T-helper 2 cell treated with Interferon-gamma antibody and Interleukin-4, amounts not matched to agents 5 μg/mL and 100 μg/mL, for 36 hours (primary cell): ENCODE results near the gene SLC35F3.

ENCODE experiments used
- DNase-seq: peaks from one replicate; pipeline ENCODE4 v3.0.0; 2021; ENCODE audit warnings: low spot score
- H3K27ac Mint-ChIP-seq: one replicate; pipeline ENCODE4 v1.8.0; 2021; ENCODE audit warnings: mild to moderate bottlenecking, mixed read lengths
- H3K27me3 Mint-ChIP-seq: one replicate; pipeline ENCODE4 v1.8.0; 2021; ENCODE audit warnings: low read depth, mixed read lengths
- H3K36me3 Mint-ChIP-seq: one replicate; pipeline ENCODE4 v1.8.0; 2021; ENCODE audit warnings: low read depth, mixed read lengths
- H3K4me1 Mint-ChIP-seq: one replicate; pipeline ENCODE4 v1.8.0; 2021; ENCODE audit warnings: low read depth, mixed read lengths
- H3K4me3 Mint-ChIP-seq: one replicate; pipeline ENCODE4 v1.8.0; 2022; ENCODE audit warnings: mild to moderate bottlenecking, moderate library complexity, mixed read lengths
- H3K9me3 Mint-ChIP-seq: one replicate; pipeline ENCODE4 v1.8.0; 2021; ENCODE audit warnings: mixed read lengths

SLC35F3 gene

DNA sequence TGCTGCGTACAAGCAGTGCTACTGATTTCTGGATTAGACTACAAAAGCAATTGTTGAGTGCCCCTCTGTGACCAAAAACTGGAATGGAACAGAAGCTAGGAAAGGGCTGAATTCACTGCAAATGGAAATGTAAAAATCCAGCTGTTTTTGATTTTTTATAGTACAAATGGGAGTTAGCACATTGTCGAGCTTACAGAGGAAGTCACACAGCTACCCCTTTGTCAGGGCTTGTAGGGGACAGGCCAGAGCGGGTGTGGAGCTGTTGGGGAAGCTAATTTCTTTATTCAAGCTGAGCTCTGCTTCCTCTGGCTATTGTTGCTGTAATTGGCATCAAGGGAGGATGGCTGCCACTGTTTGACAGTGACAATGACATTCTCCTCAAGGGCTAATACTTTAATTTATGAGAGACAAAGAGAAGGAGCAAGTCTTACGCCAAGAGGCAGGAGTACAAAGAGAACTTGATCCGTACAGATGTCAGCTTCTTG lies 96.1 kb downstream of the SLC35F3 start:
- Mint-ChIP-seq H3K4me1 (no peaks in the 10 kb centered on the region), H3K27me3 (peaks cover 6% of the 10 kb centered on the region), H3K27ac (no peak overlapping the region), H3K4me3 (no peak overlapping the region), H3K9me3 (no peaks in the 10 kb centered on the region), H3K36me3 (no peaks in the 10 kb centered on the region)
- no peak for DNase-seq

DNA sequence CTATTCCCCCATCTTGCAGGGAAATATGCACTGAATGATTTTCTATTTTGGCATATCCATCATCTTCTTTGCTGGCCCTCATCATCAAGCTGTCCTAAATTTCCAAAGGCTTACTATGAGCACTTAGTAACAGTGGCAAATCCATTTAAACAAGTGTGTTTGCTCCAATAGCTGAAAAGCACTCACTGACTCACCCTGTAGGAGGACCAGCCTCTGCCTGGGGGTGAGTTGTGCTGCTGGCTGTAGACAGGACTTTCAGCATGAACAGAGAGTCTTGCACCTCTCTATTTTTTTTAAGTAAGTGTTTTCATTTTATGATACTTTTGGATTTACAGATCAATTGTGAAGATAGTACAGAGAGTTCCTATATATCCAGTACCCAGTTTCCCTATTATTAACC lies 97.3 kb downstream of the SLC35F3 start:
- no peaks in the 10 kb centered on the region for H3K36me3 Mint-ChIP-seq
- no peaks in the 10 kb centered on the region for H3K4me1 Mint-ChIP-seq
- peaks cover 6% of the 10 kb centered on the region for H3K27me3 Mint-ChIP-seq
- H3K4me3 Mint-ChIP-seq = no peak overlapping the region
- no peak overlapping the region for H3K27ac Mint-ChIP-seq
- no peak for DNase-seq
- no peaks in the 10 kb centered on the region for H3K9me3 Mint-ChIP-seq

DNA sequence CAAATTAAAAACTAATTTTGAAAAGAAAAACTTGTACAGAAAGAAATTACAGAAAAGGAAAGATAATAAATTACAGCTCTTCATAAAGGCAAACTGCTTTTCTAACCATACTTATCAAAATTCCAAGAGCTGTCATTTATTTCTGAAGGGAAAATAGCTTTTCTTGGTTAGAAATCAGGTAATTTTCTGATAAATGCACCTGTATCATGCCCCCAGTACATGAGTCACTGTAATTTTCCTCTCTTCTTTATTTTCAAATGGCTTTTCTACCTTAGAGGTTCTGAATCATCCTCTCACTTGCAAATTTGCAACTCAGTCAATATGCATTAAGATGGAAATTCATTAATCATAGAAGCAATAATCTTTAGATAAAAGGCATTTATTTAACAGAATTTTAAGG lies 100.1 kb downstream of the SLC35F3 start:
- no peaks in the 10 kb centered on the region for H3K36me3 Mint-ChIP-seq
- DNase-seq = no peak
- H3K27ac Mint-ChIP-seq = no peak overlapping the region
- no peaks in the 10 kb centered on the region for H3K9me3 Mint-ChIP-seq
- no peak overlapping the region for H3K4me3 Mint-ChIP-seq
- H3K27me3 Mint-ChIP-seq = peaks cover 6% of the 10 kb centered on the region
- H3K4me1 Mint-ChIP-seq = no peaks in the 10 kb centered on the region

DNA sequence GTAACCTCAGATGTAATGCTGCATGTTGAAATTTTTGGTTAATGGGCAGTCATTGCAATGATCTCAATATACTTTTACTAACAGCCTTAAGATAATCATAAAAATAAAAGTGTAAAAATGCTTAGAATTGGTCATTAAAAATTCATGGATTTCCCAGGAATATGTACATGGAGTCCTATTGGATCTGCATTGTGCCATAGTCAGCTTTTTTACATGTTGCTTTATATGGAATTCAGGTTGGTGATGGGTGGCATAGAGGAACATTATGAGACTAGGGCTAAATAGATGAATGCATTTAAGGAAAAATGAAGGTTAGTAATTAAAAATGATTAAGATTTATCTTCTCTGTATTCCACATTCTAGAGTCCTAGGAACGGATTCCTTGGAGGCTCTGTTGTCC lies 103.2 kb downstream of the SLC35F3 start:
- no peak for DNase-seq
- Mint-ChIP-seq H3K36me3 (no peaks in the 10 kb centered on the region), H3K27ac (no peak overlapping the region), H3K27me3 (peaks cover 1% of the 10 kb centered on the region), H3K9me3 (no peaks in the 10 kb centered on the region), H3K4me1 (no peaks in the 10 kb centered on the region), H3K4me3 (no peak overlapping the region)

DNA sequence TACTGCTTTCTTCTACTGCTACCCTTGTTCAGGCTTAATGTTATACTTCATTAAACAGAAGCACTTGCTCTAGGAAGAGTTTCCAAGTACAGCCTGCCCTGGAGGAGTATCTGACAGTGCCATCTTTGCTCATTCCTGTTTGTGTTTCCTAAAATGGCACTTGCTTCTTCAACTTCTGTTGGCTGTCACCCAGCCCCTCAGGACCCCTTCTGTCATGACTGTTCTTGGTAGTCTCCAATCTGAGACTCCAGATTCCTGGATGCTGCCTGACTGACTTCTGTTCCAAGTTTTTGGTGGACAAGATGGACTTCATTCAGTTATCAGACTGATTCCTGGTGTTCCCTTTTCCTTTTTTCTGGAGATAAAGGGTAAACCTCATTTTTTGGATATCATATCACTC lies 104.1 kb downstream of the SLC35F3 start:
- H3K9me3 Mint-ChIP-seq = no peaks in the 10 kb centered on the region
- H3K27ac Mint-ChIP-seq = no peak overlapping the region
- peaks cover 4% of the 10 kb centered on the region for H3K27me3 Mint-ChIP-seq
- no peak overlapping the region for H3K4me3 Mint-ChIP-seq
- DNase-seq = no peak
- H3K36me3 Mint-ChIP-seq = no peaks in the 10 kb centered on the region
- no peaks in the 10 kb centered on the region for H3K4me1 Mint-ChIP-seq

DNA sequence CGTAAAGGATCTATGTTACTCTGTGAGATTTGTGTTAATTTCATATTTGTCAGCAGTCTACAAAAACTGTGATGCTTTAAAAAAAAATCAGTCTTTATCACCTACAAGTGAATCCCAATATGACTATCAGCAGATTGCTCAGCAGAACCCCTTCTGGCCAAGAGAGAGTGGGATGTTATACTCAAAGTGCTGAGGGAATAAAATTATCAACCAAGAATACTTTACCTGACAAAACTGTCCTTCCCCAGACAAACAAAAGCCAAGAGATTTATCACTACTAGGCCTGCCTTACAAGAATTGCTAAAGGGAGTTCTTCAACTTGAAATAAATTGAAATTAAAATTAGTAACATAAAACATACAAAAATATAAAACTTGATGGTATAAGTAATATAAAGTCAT lies 105.2 kb downstream of the SLC35F3 start:
- Mint-ChIP-seq H3K36me3 (no peaks in the 10 kb centered on the region), H3K27me3 (peaks cover 4% of the 10 kb centered on the region), H3K4me3 (no peak overlapping the region), H3K9me3 (no peaks in the 10 kb centered on the region), H3K4me1 (no peaks in the 10 kb centered on the region), H3K27ac (no peak overlapping the region)
- no peak for DNase-seq

DNA sequence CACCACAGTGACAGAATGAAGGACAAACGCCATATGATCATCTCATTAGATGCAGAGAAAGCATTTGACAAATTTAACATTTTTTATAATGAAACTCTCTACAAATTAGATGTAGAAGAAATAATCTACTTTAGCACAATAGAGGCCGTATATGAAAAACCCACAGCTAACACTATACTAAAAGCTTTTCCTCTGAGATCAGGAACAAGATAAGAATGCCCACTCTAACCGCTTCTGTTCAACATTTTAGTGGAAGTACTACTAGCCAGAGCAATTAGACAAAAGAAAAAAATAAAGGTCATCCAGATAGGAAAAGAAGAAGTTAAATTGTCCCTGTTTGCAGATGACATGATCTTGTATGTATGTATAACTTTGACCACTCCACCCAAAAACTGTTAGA lies 109.7 kb downstream of the SLC35F3 start:
- no peaks in the 10 kb centered on the region for H3K4me1 Mint-ChIP-seq
- peaks cover 4% of the 10 kb centered on the region for H3K27me3 Mint-ChIP-seq
- DNase-seq = no peak
- no peaks in the 10 kb centered on the region for H3K9me3 Mint-ChIP-seq
- no peak overlapping the region for H3K27ac Mint-ChIP-seq
- no peak overlapping the region for H3K4me3 Mint-ChIP-seq
- H3K36me3 Mint-ChIP-seq = no peaks in the 10 kb centered on the region

DNA sequence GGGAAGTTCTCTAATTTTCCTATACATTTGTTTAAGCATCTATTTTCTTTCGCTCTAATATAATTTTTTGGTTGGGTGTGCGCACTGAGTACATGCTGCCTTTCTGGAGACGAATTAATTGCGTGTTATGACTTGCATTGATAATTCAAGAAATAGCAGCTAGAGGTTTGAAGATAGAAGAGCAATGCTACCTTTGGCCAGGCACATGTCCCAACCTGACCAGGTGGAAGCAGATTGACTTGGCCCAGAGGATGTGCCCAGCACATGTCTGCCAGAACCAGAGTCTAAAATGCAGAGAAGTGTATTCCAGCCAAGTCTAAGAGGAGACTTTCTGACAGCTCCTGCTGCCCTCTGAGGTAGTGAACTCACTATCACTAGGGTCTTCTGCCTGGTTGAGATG lies 114.3 kb downstream of the SLC35F3 start:
- no peak for DNase-seq
- Mint-ChIP-seq H3K27ac (no peak overlapping the region), H3K9me3 (no peaks in the 10 kb centered on the region), H3K4me3 (no peak overlapping the region), H3K27me3 (peaks cover 2% of the 10 kb centered on the region), H3K4me1 (no peaks in the 10 kb centered on the region), H3K36me3 (no peaks in the 10 kb centered on the region)

DNA sequence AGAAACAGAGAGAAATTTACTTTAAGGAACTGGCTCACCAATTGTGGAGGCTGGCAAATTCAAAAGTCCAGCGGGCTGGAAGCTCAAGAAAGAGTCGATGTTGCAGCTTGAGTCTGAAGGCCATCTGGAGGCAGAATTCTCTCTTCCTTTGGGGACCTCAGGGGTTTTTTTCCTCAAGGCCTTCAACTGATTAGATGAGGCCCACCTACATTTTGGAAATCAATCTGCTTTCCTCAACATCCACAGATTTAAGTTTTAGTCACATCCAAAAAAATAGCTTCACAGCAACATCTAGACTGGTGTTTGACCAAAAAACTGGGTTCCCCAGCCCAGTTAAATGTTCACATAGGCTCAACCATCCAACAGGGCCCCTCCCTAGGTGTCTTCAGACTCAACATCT lies 114.9 kb downstream of the SLC35F3 start:
- Mint-ChIP-seq H3K4me3 (no peak overlapping the region), H3K27me3 (peaks cover 2% of the 10 kb centered on the region), H3K4me1 (no peaks in the 10 kb centered on the region), H3K27ac (no peak overlapping the region), H3K9me3 (no peaks in the 10 kb centered on the region), H3K36me3 (no peaks in the 10 kb centered on the region)
- no peak for DNase-seq

DNA sequence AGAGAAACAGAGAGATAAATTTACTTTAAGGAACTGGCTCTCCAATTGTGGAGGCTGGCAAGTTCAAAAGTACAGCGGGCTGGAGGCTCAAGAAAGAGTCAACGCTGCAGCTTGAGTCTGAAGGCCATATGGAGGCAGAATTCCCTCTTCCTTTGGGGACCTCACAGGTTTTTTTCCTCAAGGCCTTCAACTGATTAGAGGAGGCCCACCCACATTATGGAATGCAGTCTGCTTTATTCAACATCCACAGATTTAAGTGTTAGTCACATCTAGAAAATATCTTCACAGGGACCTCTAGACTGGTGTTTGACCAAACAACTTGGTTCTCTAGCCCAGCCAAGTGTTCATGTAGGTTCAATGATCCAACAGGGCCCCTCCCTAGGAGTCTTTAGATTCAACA lies 117.8 kb downstream of the SLC35F3 start:
- Mint-ChIP-seq H3K4me1 (no peaks in the 10 kb centered on the region), H3K36me3 (no peaks in the 10 kb centered on the region), H3K27me3 (peaks cover 2% of the 10 kb centered on the region), H3K27ac (no peak overlapping the region), H3K4me3 (no peak overlapping the region), H3K9me3 (no peaks in the 10 kb centered on the region)
- DNase-seq = no peak

DNA sequence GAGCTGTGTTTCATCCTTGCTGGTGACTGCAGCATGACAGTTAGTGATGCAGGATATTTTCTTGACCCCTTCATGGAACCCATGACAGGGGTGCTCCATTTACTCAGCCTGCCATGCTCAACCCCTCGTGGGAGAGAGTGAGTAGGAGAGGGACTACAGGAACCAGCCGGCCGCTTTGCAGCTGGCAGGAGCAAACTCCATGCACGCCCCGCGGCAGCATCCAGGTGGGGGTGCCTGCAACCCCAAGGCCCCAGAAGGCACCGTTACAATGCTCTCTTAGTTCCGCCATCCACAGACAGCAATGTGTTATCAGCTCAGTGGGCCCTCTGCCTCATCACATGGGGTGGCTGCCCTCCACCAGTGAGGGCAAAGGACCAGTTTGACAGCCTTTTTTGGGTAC lies 135.1 kb downstream of the SLC35F3 start:
- Mint-ChIP-seq H3K27ac (no peak overlapping the region), H3K4me3 (no peak overlapping the region)
- DNase-seq = no peak

DNA sequence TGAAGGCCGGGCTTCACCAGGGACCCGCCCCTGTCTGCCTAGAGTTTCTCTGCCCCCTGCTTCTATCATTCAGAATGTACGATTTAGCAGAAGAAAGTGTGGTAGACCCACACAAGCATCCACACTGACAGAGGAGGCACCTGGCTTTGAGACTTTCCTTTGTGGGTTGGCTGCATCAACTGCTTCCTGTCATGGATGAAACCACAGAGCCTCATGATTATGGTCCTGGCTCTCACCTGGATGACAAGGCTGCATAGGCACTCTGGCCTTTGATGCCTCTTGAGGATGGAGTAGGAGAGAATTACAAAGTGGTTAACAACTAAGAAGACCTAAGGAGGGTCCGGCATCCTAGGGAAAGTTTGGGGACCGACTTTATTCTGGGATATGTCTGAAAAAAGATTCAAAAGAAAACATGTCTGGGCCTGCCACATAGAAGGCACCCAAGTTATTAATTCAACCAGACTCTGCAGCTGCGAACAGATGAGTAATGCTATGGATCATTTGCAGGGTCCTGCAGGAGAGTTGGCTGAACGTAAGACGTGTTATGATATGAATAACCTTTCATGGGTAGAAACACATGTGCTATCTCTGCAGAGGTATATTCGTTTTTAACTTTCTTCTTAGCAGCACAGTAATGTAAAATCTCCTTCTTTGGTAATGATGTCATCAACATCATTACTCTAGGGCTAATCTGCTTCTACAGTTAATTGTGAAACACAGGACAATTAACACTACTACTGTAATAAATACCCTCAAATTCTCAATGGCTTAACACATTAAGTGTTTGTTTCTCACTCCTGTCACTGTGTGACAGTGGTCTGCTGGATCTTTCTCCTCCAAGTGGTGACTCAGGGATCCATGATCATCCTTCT lies 136.2 kb downstream of the SLC35F3 start:
- no peaks in the 10 kb centered on the region for H3K27me3 Mint-ChIP-seq
- no peaks in the 10 kb centered on the region for H3K36me3 Mint-ChIP-seq
- no peak overlapping the region for H3K27ac Mint-ChIP-seq
- H3K9me3 Mint-ChIP-seq = no peaks in the 10 kb centered on the region
- no peaks in the 10 kb centered on the region for H3K4me1 Mint-ChIP-seq
- DNase-seq = no peak
- H3K4me3 Mint-ChIP-seq = no peak overlapping the region

More for the DNA sequence above, 135.1 kb downstream of the SLC35F3 start:
- H3K4me1 Mint-ChIP-seq = no peaks in the 10 kb centered on the region
- H3K9me3 Mint-ChIP-seq = no peaks in the 10 kb centered on the region
- H3K36me3 Mint-ChIP-seq = no peaks in the 10 kb centered on the region
- H3K27me3 Mint-ChIP-seq = no peaks in the 10 kb centered on the region

DNA sequence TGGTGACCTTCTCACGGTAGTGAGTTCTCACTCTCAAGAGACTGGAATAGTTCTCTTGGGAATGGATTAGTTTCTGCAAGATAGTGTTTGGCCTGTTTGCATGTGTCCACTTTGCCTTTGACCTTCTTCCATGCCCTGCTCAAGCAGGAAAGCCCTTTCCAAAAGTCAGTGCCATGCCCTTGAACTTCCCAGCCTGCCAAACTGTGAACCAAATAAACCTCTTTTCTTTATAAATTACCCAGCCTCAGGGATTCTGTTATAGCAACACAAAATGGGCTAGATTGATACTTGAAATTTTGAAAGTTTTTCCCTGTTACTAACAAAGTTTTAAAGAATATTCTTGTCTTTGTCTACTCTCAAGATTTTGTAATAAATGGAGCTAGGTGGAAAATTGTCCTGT lies 139.6 kb downstream of the SLC35F3 start:
- no peaks in the 10 kb centered on the region for H3K4me1 Mint-ChIP-seq
- no peak overlapping the region for H3K4me3 Mint-ChIP-seq
- H3K36me3 Mint-ChIP-seq = no peaks in the 10 kb centered on the region
- DNase-seq = no peak
- H3K27me3 Mint-ChIP-seq = no peaks in the 10 kb centered on the region
- H3K27ac Mint-ChIP-seq = no peak overlapping the region
- no peaks in the 10 kb centered on the region for H3K9me3 Mint-ChIP-seq

DNA sequence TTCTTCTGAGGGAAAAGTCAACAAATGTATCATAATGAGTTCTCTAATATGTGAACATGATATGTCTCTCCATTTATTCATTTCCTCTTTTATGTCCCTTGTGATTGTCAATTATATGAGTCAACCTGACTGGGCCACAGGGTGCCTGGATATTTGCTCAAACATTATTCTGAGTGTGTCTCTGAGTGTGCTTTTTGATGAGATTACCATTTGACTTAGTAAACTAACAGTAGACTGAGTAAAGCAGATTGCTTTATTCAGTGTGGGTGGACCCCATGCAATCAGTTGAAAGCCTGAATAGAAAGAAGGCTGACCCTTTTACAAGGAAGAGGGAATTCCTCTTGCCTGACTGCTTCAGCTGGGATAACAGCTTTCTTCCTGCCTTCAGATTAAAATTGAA lies 142.6 kb downstream of the SLC35F3 start:
- Mint-ChIP-seq H3K36me3 (no peaks in the 10 kb centered on the region), H3K4me3 (no peak overlapping the region), H3K9me3 (no peaks in the 10 kb centered on the region), H3K27me3 (no peaks in the 10 kb centered on the region), H3K27ac (no peak overlapping the region), H3K4me1 (no peaks in the 10 kb centered on the region)
- no peak for DNase-seq

DNA sequence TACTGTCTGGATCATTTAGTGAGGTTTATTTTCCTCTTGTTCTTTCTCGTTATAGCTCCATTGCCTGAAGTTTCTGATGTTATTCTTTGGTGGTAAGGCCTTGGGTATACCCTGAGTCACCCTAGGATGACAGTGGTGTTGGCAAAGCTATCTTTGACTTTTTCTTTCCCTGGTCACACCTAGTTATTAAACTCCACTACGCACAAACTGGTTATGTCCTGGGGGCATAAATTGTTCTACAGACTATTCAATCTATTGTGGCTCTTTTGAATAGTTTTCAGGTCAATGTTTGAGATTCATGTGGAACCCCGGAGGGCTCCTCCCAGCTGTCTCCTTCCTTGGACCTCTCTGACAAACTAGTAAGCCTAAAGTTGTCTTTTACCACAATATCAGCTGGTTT lies 157.7 kb downstream of the SLC35F3 start:
- Mint-ChIP-seq H3K4me3 (no peak overlapping the region), H3K36me3 (no peaks in the 10 kb centered on the region), H3K27ac (no peak overlapping the region), H3K27me3 (no peaks in the 10 kb centered on the region), H3K9me3 (no peaks in the 10 kb centered on the region), H3K4me1 (no peaks in the 10 kb centered on the region)
- no peak for DNase-seq
